GM19372 (cell line): ENCODE data around the gene RUSC2.
"Not testable (repeated sequence)": the region's sequence is repeated elsewhere in the genome, so short reads cannot be mapped to it uniquely, and the experiment has no call there.

Source experiments
- ATAC-seq: cut with Tn5 transposase; IDR thresholded peaks from one replicate; pipeline ENCODE4 v1.9.1; 2021; ENCODE audit warnings: mild to moderate bottlenecking, low read depth, moderate library complexity; ENCODE audit not compliant: unreplicated experiment

RUSC2 gene

DNA sequence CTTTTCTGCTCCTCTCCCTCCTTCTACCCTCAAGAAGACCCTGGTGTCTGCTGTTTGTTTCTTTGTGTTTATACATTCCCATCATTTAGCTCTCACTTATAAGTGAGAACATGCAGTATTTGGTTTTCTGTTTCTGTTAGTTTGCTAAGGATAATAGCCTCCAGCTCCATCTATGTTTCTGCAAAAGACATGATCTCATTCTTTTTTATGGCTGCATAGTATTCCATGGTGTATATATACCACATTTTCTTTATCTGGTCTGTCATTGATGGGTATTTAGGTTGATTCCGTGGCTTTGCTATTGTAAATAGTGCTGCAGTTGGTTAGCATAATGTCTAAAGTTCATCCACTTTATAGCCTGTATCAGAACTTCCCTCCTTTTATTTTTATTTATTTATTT lies 3.2 kb downstream of the RUSC2 start:
- not testable (repeated sequence) for ATAC-seq

DNA sequence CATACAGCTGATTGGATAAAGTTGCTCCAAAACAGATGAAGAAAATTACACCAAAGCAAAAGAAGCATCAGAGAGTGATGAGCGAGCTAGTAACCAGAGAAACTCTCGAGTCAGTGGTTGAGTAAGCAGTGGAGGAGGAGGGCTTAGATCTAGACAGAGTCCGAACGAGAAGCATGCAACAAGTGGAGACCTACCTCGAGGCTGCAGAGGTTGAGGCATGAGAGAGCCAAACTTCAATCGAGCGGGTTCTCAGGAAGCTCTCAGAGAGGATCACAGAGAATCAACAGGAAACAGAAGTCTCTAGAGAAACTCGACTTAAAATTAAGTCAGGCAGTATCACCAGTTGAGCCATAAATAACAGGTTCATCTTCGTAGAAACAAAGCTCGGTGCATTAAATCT lies 6.1 kb downstream of the RUSC2 start:
- ATAC-seq: no peak

DNA sequence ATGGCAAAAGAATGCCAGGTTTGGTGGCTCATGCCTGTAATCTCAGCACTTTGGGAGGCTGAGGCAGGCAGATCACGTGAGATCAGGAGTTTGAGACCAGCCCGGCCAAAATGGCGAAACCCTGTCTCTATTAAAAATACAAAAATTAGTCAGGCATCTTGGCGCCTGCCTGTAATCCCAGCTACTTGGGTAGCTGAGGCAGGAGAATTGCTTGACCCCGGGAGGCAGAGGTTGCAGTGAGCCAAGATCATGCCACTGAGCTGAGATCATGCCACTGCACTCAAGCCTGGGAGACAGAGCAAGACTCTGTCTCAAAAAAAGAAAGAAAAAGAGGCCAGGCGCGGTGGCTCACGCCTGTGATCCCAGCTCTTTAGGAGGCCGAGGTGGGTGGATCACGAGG lies 8.3 kb downstream of the RUSC2 start:
- not testable (repeated sequence) for ATAC-seq

DNA sequence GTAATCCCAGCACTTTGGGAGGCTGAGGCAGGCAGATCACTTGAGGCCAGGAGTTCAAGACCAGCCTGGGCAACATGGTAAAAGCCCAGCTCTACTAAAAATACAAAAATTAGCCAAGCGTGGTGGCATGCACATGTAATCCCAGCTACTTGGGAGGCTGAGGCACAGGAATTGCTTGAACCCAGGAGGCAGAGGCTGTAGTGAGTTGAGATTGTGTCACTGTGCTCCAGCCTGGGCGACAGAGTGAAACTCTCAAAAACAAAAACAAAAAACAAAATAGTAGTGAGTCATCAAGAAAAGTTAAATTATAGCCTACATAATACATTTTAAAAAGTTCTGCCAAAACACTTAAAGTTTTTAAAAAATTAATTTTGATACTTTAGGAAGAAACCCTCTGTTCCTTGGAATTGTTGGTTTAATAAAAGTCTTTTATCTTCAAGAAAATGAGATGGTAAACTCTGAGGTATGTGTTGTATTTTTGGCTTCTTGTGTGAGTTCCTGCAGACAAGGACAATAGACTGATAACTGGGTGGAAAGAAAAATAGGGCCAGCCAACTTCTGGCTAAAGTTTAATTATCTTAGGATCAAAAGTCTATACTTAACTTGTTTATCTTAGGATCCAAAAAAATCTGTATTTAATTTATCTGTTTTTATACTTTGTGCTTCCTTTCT lies 9.3 kb downstream of the RUSC2 start:
- no peak for ATAC-seq

DNA sequence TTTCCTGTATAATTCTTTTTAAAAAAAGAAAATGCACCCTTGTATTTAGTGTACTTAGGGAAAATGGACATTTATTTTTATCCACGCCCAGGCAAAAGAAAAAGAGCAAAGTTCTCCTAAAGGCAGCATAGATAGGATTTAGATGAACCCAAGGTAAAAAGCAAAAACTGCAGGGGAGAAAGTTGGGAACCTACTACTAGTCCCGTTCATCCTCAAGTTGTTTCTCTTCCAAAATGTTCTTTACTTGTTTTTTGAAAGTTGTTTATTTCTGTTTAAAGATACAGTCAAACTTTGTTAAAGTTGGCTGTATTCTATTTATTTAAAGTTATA lies 9.8 kb downstream of the RUSC2 start:
- no peak for ATAC-seq

DNA sequence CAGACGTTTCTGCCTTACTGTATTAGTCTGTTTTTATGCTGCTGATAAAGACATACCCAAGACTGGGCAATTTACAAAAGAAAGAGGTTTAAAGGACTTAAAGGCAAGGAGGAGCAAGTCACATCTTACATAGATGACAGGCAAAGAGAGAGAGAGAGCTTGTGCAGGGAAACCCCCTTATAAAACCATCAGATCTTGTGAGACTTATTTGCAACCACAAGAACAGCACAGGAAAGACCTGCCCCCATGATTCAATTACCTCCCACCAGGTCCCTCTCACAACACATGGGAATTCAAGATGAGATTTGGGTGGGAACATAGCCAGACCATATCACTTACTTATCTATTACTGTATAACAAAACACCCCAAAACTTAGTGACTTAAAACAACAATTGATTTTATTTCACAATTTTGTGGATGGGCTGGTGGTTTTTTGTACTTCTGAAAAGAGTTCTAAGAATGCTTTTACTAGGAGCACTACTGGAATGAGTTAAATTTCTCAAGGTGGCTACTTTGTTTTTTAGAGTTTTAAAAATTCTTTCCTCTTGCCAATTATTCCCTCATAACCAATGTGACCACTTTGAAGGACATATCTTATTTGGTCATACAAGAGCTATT lies 10.3 kb downstream of the RUSC2 start:
- no peak for ATAC-seq

DNA sequence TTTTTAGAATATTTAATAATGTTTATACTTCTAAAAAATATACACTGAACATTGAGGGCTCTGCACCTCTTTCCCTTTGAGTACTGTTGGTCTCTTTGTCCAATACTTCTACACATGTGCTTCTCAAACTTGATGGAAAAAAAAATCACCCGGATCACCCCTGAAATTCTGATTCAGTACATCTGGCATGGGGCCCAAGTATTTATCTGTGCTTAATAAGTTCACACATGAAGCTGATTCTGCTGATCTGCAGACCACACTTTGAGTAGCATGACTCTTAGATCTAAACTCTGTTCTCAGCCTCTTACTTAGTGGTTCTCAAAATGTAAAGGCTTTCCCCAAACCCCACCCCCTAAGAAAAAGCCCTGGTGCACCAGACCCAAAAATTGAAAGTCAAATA lies 12.0 kb downstream of the RUSC2 start:
- no peak for ATAC-seq

DNA sequence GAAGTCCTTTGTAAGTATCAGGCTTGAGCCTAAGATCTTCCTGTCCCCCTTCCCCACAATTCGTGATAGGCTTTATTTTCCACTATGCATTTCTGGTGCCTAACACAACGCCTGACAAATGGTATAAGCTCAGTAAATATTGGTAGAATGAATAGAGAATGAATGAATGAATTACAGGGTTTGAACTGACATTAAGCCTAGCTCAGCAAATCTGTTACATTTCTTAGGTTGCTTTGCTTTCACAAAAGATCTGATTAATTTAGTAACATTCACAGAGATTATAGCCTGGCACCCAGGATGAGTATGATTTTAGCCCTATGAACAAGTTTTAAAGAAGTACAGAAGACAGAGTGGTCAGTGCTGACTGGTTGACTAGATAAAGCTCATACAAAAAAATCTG lies 16.4 kb downstream of the RUSC2 start:
- no peak for ATAC-seq

DNA sequence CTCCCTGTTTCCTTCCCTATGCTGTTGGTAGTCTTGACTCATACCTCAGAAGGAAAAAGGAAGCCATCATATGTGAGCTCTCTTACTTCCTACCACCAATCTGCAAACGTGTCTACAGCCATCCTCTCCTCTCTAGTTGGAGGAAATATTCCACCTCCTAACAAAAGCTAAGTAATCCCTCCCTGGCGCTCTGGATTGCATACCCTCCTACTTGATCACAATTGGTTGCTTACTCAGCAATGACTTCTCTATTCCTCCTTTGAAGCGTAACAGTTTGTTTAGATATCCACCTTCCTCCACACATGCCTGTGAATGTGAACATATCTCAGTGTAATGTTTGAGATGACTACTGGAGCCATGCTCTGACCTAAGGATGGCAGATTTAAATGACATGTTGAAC lies 18.2 kb downstream of the RUSC2 start:
- no peak for ATAC-seq

DNA sequence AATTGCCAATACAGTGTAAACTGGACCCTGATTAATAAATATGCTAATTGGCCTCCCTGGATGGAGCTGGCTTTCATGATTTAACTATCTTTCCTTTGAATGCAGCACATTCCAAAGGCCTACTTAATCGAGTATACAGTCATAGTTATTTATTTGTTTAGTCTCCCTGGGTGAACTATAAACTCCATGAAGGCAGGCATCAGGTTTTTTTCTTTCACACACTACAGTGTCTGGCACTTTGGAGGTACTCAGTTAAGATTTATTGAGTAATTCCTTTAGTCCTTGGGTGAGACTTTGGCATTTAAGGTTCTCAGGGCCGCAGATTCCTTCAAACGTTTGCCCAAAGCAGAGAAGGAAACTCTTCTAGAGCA lies 20.5 kb downstream of the RUSC2 start:
- no peak for ATAC-seq

DNA sequence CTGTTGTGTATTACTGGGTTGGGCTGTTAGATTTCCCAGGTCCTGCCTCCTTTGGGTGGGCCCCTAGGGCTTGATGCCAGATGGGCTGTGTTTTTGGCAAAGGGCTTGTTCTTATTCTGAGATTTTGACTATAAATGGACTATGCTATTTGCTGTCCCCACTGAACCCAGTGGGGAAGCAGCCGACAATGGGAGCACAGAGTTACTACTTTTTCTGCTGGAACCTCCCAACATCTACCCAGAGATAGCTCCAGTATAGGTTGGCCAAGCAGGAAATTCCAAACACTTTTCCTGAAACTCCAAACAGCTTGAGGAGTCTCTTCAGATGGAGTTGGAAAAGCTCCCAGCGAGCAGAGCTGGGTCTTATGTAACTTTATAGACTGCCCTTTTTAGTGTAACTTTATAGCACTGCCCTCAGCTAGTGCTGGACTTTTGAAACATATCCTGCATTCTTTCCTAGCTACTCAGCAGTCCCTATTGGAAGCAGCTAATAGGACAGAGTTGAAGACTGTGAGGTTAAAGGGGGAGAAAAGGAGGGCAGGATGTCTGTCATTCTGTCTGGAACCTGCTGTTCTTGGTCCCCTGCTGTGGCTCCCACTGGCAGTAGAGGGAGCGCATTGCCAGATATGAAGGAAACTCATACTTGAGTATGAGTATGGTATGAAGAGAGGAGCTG lies 21.0 kb downstream of the RUSC2 start:
- no peak for ATAC-seq

DNA sequence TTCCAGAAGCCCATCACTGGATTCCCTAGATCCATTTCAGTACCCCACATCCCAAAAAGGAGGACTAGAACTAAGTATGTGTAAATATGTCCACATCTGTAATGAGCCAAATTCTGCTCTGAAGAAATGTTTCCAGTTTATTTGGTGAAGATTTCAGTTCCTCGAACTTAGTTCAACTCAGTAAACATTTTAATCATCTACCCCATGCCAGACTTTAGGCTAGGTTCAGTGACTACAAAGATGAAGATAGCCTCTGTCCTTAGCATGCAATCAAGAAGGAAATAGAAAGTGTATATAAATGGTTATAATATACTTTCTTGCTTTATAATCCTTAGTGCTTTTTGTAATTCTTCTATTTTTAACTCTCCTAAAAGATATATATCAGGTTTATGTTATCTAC lies 21.5 kb downstream of the RUSC2 start:
- ATAC-seq: no peak

DNA sequence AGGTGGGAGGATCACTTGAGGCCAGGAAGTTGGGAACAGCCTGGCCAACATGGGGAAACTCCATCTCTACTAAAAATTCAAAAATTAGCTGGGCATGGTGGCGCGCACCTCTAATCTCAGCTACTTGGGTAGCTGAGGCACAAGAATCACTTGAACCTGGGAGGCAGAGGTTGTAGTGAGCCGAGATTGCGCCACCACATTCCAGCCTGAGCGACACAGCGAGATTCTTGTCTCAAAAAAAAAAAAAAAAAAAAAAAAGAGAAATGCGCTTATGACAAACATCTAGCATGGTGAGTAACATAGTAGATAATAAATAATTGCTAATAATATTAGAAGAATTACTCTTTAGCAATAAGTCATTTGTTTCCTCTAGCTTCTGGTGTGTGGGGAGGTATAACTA lies 25.9 kb downstream of the RUSC2 start:
- no peak for ATAC-seq

DNA sequence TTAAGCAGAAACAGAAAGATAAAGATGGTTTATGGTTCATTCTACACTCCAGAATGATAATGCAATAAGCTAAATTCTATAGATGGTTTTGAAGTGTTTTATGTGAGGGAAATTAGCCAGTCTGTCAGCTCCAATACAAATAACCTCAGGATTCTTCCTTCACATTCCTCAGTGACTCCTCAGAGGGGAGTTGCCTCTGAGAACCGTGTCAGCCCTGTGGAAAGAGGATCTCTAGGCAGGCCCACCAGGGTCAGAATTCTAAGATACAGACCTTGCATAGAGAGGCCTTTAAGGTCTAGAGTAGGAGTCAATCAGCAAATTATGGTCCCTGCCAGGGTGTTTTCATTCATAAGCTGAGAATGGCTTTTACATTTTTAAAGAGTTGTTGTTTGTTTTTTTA lies 26.6 kb downstream of the RUSC2 start:
- no peak for ATAC-seq

DNA sequence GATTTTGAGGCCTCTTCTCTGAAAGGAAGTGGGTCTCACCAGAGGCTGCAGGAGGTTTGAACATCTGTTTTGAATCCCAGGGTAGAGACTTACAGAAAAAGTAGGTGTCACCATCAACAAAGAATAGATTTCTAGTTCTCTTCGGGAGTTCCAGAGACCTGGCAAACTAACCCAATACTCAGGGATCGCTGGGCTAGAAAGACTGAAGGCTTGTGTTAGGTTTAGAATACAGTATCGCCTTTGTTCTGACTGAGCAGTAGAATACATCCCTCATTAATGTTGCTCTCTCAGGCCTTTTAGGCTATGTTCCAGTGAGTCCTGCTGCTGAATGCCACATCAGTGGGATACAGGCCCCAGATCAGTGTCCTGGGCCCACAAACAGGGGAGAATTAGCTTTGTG lies 27.2 kb downstream of the RUSC2 start:
- no peak for ATAC-seq

DNA sequence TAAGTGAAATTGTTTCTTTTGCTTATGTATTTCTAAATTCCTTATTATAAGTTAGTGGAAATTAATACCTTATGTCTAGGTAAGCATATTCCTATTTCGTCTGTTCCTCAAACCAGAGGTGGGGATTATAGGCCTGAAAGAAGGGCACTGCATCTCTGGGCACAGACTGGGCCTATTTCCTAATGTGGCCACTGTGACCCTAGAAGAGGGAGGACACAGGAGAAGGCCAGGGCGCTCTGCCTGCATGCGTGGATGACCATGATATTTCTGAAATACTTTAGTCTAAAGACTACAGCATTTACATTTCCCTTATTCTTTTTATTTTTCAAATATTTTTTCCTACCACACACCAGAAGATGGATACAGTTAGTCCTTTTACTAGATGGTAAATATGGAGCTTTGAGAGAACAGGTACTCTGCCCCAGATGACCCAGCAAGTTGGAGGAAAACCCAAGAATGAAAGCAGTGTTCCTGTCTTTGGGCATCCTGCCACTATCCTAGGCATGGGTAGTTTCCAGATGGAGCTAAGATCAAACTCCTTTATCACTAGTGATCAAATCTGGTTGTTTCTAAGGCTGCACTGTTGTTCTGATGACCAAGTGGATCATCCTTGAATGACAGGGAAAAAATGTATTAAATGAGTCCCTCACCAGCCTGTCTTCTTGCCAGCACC lies 27.8 kb downstream of the RUSC2 start:
- no peak for ATAC-seq

DNA sequence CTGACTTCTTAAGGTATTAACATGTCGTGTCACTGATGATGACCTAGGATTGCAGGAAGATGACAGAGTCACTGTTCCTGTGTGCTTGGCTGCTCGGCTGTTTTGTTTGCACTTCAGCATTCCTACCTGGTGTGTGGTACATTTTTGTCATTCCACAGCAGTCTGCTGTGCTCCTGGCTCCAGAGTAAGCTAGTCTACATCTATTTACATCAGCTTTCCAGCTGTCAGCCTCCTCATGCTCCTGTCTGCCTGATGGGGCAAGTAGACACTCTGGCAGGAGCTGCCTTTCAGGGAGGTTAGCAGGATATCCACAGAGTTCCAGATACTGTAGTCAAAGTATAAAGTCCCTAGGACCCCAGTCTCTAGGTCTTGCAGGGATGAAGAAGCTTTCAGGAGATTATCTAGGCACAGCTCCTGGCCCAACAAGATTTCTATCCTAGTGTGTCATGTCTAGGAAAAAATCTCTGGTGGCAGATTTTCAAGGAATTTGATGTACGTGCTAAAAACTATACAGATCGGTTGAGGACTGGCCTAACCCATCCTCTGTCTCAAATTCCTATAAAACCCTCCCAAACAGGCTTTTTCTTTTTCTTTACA lies 28.4 kb downstream of the RUSC2 start:
- ATAC-seq: no peak

DNA sequence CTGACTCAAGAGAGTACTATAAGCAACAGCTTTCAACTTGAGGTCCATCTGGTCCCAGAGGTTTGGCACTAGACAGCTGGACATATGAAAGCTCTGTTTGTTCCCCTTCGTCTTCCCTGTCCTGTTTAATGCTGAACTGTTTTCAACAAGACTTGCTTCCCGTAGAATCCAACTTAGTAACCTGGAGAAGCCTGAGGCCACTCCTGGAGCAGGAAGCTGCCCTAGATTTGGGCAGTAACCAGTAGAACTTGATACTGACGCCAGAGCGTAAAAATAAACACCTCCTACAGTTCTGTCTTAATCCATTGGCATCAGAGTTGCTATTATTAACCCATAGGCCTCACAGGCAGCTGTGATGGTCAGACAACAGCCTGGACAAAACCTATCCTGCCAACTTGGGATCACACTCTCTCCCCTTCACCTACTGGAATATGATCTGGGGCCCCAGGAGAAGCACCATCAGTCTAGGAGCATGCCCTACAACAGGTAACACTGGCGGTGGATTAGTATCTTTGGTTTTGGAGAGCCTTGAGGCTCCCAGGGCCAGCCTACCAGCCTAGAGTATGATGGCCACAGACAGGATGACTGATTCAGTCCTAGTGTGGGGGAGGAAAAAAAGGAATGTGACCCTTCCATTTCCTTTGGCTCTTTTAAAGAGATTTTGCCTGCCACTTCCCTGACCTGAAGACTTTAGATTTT lies 29.2 kb downstream of the RUSC2 start:
- ATAC-seq: no peak

DNA sequence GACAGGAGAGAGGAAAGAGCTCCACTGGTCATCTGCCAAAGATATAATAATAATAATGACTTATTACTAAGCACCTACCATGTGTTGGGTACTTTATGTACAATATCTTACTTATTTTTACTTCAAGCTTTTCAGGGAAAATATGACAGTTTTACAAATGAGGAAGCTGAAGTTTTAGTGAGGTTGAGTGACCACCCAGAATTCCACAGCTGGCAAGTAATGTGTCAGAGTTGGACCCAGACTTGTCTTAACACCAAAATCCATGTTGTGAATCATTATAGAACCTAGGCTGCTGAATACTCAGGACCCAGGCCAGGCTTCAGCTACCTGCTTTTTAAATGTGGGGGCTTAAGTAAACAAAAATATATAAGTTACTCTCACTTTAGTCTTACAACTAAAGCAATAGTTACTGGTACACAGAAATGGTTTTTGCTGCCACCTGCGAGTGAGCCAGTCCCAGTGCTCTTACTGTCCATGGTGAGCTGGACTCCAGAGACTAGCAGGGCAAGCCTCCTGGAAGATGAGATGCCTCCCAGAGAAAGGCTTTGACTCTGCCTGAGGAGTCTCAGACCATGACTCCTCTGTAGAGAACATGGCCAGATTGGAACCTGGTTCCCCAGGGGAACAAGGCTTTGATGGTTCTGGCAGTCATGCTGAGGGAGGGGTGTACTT lies 29.9 kb downstream of the RUSC2 start:
- ATAC-seq: no peak

DNA sequence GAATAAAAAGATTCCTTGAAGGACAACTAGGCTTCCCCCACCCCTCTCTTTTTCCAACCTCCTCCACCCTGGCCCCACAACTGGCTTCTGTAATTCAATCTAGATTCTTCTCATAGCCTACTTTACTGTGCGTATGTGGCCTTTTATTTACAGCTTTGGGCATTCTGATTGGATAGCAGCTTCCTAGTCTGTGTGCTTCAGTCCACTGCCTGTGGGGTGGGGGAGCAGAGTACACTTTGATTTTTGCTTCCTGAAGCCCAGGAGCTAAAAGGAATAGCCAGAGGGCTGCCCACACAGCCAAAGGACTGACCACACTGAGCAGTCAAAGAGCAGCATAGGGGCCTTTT lies 30.4 kb downstream of the RUSC2 start:
- no peak for ATAC-seq
